Neuron (in vitro differentiated cells): ENCODE measurements around the gene C1QTNF8.

ENCODE experiments used
- H2AFZ ChIP-seq: one replicate; pipeline ENCODE4 v1.6.1; 2013; ENCODE audit warnings: low read depth, mild to moderate bottlenecking, inconsistent platforms, low read length, moderate library complexity
- H3K27me3 ChIP-seq: one replicate; pipeline ENCODE4 v1.6.1; 2013; ENCODE audit warnings: low read length; ENCODE audit not compliant: insufficient read depth
- H3K36me3 ChIP-seq: one replicate; pipeline ENCODE4 v1.6.1; 2013; ENCODE audit warnings: low read length; ENCODE audit not compliant: insufficient read depth
- H3K4me1 ChIP-seq: one replicate; pipeline ENCODE4 v1.6.1; 2013; ENCODE audit warnings: low read length; ENCODE audit not compliant: insufficient read depth
- H3K4me3 ChIP-seq: 2 replicates; pipeline ENCODE4 v1.5.1; 2013; ENCODE audit warnings: mild to moderate bottlenecking, low read length, moderate library complexity
- H3K9me3 ChIP-seq: one replicate; pipeline ENCODE4 v1.6.1; 2013; ENCODE audit warnings: low read length

The C1QTNF8 gene

GRCh38 chr16:1070864-1071408 is 25.1 kb downstream of the C1QTNF8 start:
- no peak overlapping the region for H2AFZ ChIP-seq
- no peak overlapping the region for H3K4me3 ChIP-seq
- peaks cover 44% of the 10 kb centered on the region for H3K27me3 ChIP-seq
- peaks cover 2% of the 10 kb centered on the region for H3K9me3 ChIP-seq
- peaks cover 8% of the 10 kb centered on the region for H3K4me1 ChIP-seq
- no peaks in the 10 kb centered on the region for H3K36me3 ChIP-seq

GRCh38 chr16:1070084-1070863 is 25.8 kb downstream of the C1QTNF8 start:
- Histone ChIP-seq H3K27me3 (peaks cover 41% of the 10 kb centered on the region), H3K4me1 (peaks cover 8% of the 10 kb centered on the region), H3K4me3 (no peak overlapping the region), H3K9me3 (peaks cover 2% of the 10 kb centered on the region), H3K36me3 (no peaks in the 10 kb centered on the region), H2AFZ (no peak overlapping the region)

GRCh38 chr16:1069154-1069553 is 26.9 kb downstream of the C1QTNF8 start:
- H3K4me1 ChIP-seq: peaks cover 8% of the 10 kb centered on the region
- no peaks in the 10 kb centered on the region for H3K36me3 ChIP-seq
- H2AFZ ChIP-seq: no peak overlapping the region
- no peak overlapping the region for H3K4me3 ChIP-seq
- H3K27me3 ChIP-seq: peaks cover 33% of the 10 kb centered on the region
- peaks cover 2% of the 10 kb centered on the region for H3K9me3 ChIP-seq

GRCh38 chr16:1068451-1068850 is 27.6 kb downstream of the C1QTNF8 start:
- Histone ChIP-seq H2AFZ (no peak overlapping the region), H3K36me3 (no peaks in the 10 kb centered on the region), H3K9me3 (peaks cover 2% of the 10 kb centered on the region), H3K4me1 (peaks cover 8% of the 10 kb centered on the region), H3K4me3 (no peak overlapping the region), H3K27me3 (peaks cover 26% of the 10 kb centered on the region)

GRCh38 chr16:1067629-1068028 is 28.4 kb downstream of the C1QTNF8 start:
- no peak overlapping the region for H2AFZ ChIP-seq
- peaks cover 8% of the 10 kb centered on the region for H3K4me1 ChIP-seq
- H3K9me3 ChIP-seq: peaks cover 2% of the 10 kb centered on the region
- H3K4me3 ChIP-seq: no peak overlapping the region
- no peaks in the 10 kb centered on the region for H3K36me3 ChIP-seq
- peaks cover 20% of the 10 kb centered on the region for H3K27me3 ChIP-seq

GRCh38 chr16:1066584-1067172 is 29.4 kb downstream of the C1QTNF8 start:
- peaks cover 2% of the 10 kb centered on the region for H3K9me3 ChIP-seq
- peaks cover 13% of the 10 kb centered on the region for H3K27me3 ChIP-seq
- no peak overlapping the region for H2AFZ ChIP-seq
- H3K4me1 ChIP-seq: peaks cover 8% of the 10 kb centered on the region
- no peak overlapping the region for H3K4me3 ChIP-seq
- no peaks in the 10 kb centered on the region for H3K36me3 ChIP-seq

GRCh38 chr16:1065469-1066128 is 30.4 kb downstream of the C1QTNF8 start:
- Histone ChIP-seq H3K36me3 (no peaks in the 10 kb centered on the region), H2AFZ (no peak overlapping the region), H3K9me3 (peaks cover 2% of the 10 kb centered on the region), H3K4me3 (no peak overlapping the region), H3K4me1 (peaks cover 6% of the 10 kb centered on the region), H3K27me3 (peaks cover 12% of the 10 kb centered on the region)

GRCh38 chr16:1063728-1064127 is 32.3 kb downstream of the C1QTNF8 start:
- Histone ChIP-seq H3K36me3 (no peaks in the 10 kb centered on the region), H3K4me1 (no peaks in the 10 kb centered on the region), H3K27me3 (peaks cover 13% of the 10 kb centered on the region), H3K4me3 (no peak overlapping the region), H2AFZ (no peak overlapping the region), H3K9me3 (peaks cover 2% of the 10 kb centered on the region)

- no peak overlapping the region for H3K4me3 ChIP-seq
- no peak overlapping the region for H2AFZ ChIP-seq
- peaks cover 6% of the 10 kb centered on the region for H3K27me3 ChIP-seq
- no peaks in the 10 kb centered on the region for H3K4me1 ChIP-seq
- H3K36me3 ChIP-seq: no peaks in the 10 kb centered on the region
- peaks cover 2% of the 10 kb centered on the region for H3K9me3 ChIP-seq
Observed at GRCh38 chr16:1062895-1063294, 33.1 kb downstream of the C1QTNF8 start.

GRCh38 chr16:1061769-1062505 is 34.1 kb downstream of the C1QTNF8 start:
- Histone ChIP-seq H3K4me1 (no peaks in the 10 kb centered on the region), H2AFZ (no peak overlapping the region), H3K27me3 (peaks cover 3% of the 10 kb centered on the region), H3K36me3 (no peaks in the 10 kb centered on the region), H3K9me3 (peaks cover 2% of the 10 kb centered on the region), H3K4me3 (no peak overlapping the region)

- H3K4me1 ChIP-seq: no peaks in the 10 kb centered on the region
- no peaks in the 10 kb centered on the region for H3K9me3 ChIP-seq
- H2AFZ ChIP-seq: no peak overlapping the region
- H3K36me3 ChIP-seq: no peaks in the 10 kb centered on the region
- no peak overlapping the region for H3K4me3 ChIP-seq
- H3K27me3 ChIP-seq: peaks cover 3% of the 10 kb centered on the region
Observed at GRCh38 chr16:1060416-1061340, 35.4 kb downstream of the C1QTNF8 start.

- H3K36me3 ChIP-seq: no peaks in the 10 kb centered on the region
- no peak overlapping the region for H3K4me3 ChIP-seq
- peaks cover 3% of the 10 kb centered on the region for H3K27me3 ChIP-seq
- peaks cover 7% of the 10 kb centered on the region for H3K4me1 ChIP-seq
- no peaks in the 10 kb centered on the region for H3K9me3 ChIP-seq
- no peak overlapping the region for H2AFZ ChIP-seq
Observed at GRCh38 chr16:1059310-1059709, 36.7 kb downstream of the C1QTNF8 start.
